CD4-positive, CD25-positive, alpha-beta regulatory T cell (primary cell): Measurements from ENCODE around the gene OR2V2. TPM values are rescaled to one million over a fixed set of nuclear protein-coding genes. Genes with fewer than 3 reads are reported as not detected.
"Not testable (repeated sequence)": the region's sequence is repeated elsewhere in the genome, so short reads cannot be mapped to it uniquely, and the experiment has no call there.

ENCODE experiments used
- ATAC-seq, 2 donors: fragments of 150-1000 bp; cut with Tn5 transposase; one replicate each; pipeline ENCODE4 v1.10.0; 2021; ENCODE audit warnings: low read depth in 2 of 2, moderate number of reproducible peaks in 2 of 2, moderate library complexity in 1 of 2
- DNase-seq, 3 donors: peaks; one replicate each; pipeline versions ENCODE4 v3.0.0 to v3.0.0-alpha.2; 2012 to 2022; ENCODE audit warnings: mixed read lengths in 1 of 3
- H3K27ac ChIP-seq: one replicate; pipeline ENCODE4 v1.7.0; 2013; ENCODE audit warnings: mild to moderate bottlenecking, low read length; ENCODE audit not compliant: insufficient read depth, poor library complexity, severe bottlenecking
- H3K27me3 ChIP-seq: one replicate; pipeline ENCODE4 v1.7.0; 2013; ENCODE audit warnings: low read length; ENCODE audit not compliant: control insufficient read depth, insufficient read depth
- H3K36me3 ChIP-seq: one replicate; pipeline ENCODE4 v1.7.0; 2013; ENCODE audit warnings: mild to moderate bottlenecking, low read length, moderate library complexity; ENCODE audit not compliant: control insufficient read depth, insufficient read depth
- H3K4me1 ChIP-seq: 2 replicates; pipeline ENCODE4 v1.7.0; 2013; ENCODE audit warnings: mild to moderate bottlenecking, low read length; ENCODE audit not compliant: insufficient read depth, control insufficient read depth, poor library complexity, severe bottlenecking
- H3K4me3 ChIP-seq: one replicate; pipeline ENCODE4 v1.7.0; 2013; ENCODE audit warnings: low read depth, mild to moderate bottlenecking, low read length, moderate library complexity
- H3K9me3 ChIP-seq, 2 experiments: 1 replicate in 1 of 2; 2 replicates in 1 of 2; pipeline ENCODE4 v1.7.0; 2013; ENCODE audit warnings: low read length in 2 of 2, mild to moderate bottlenecking in 1 of 2, moderate library complexity in 1 of 2; ENCODE audit not compliant: control insufficient read depth in 2 of 2
- H3K27ac Mint-ChIP-seq, 3 donors: one replicate each; pipeline ENCODE4 v1.8.0; 2020 to 2022; ENCODE audit warnings: mild to moderate bottlenecking in 3 of 3, mixed read lengths in 3 of 3, moderate library complexity in 2 of 3
- H3K27me3 Mint-ChIP-seq: one replicate; pipeline ENCODE4 v1.8.0; 2022; ENCODE audit warnings: mild to moderate bottlenecking, mixed read lengths
- H3K36me3 Mint-ChIP-seq: one replicate; pipeline ENCODE4 v1.8.0; 2020; ENCODE audit warnings: mixed read lengths
- H3K4me1 Mint-ChIP-seq, 4 donors: one replicate each; pipeline ENCODE4 v1.8.0; 2020 to 2022; ENCODE audit warnings: mixed read lengths in 4 of 4, mild to moderate bottlenecking in 1 of 4
- H3K4me3 Mint-ChIP-seq, 4 donors: one replicate each; pipeline ENCODE4 v1.8.0; 2020 to 2022; ENCODE audit warnings: mild to moderate bottlenecking in 4 of 4, mixed read lengths in 4 of 4, moderate library complexity in 3 of 4
- H3K9me3 Mint-ChIP-seq, 7 donors: one replicate each; pipeline ENCODE4 v1.8.0; 2020 to 2022; ENCODE audit warnings: mixed read lengths in 7 of 7, mild to moderate bottlenecking in 3 of 7, moderate library complexity in 2 of 7
- polyA plus RNA-seq, 4 donors: library from polyadenylated mRNA; unstranded; fragments of 300-500 nt; fragmentation: Illumina TruSeq; gene quantifications; one replicate each; pipeline ENCODE4 v1.2.3, GENCODE V29; 2021
- total RNA-seq: library from RNA; stranded (reverse); gene quantifications from one replicate; pipeline ENCODE4 v1.2.3, GENCODE V29; 2022

Gene OR2V2
- total and polyA plus RNA-seq, 5 donors from 2014 or later, result not detected

GRCh38 chr5:181111010-181111409 lies 36.4 kb upstream of the OR2V2 start:
- H3K27me3 ChIP-seq, result peaks cover 12% of the 10 kb centered on the region
- H3K4me1 Mint-ChIP-seq, result peaks cover 0 to 6% (median 3%) of the 10 kb centered on the region in 4 donors
- no peaks in the 10 kb centered on the region for H3K36me3 ChIP-seq
- H3K27me3 Mint-ChIP-seq, result peaks cover 59% of the 10 kb centered on the region
- peaks cover 0 to 5% (median 0%) of the 10 kb centered on the region in 7 donors for H3K9me3 Mint-ChIP-seq
- H3K4me1 ChIP-seq, result no peaks in the 10 kb centered on the region
- H3K27ac ChIP-seq, result no peak overlapping the region
- no peak overlapping the region for H3K4me3 Mint-ChIP-seq
- H3K36me3 Mint-ChIP-seq, result no peaks in the 10 kb centered on the region
- H3K9me3 ChIP-seq, result no peaks in the 10 kb centered on the region
- ATAC-seq (no peak), DNase-seq (no peak)
- no peak overlapping the region for H3K4me3 ChIP-seq
- H3K27ac Mint-ChIP-seq, result peak overlapping the region in 1 of 3 donors; percentile 77

GRCh38 chr5:181112476-181112875 lies 34.9 kb upstream of the OR2V2 start:
- H3K4me1 Mint-ChIP-seq, result peaks cover 0 to 6% (median 4%) of the 10 kb centered on the region in 4 donors
- H3K36me3 Mint-ChIP-seq, result no peaks in the 10 kb centered on the region
- peaks cover 0 to 5% (median 0%) of the 10 kb centered on the region in 7 donors for H3K9me3 Mint-ChIP-seq
- ATAC-seq, result no peak
- Histone ChIP-seq H3K9me3 (no peaks in the 10 kb centered on the region), H3K27ac (no peak overlapping the region), H3K4me3 (no peak overlapping the region), H3K27me3 (peaks cover 20% of the 10 kb centered on the region), H3K4me1 (no peaks in the 10 kb centered on the region), H3K36me3 (no peaks in the 10 kb centered on the region)
- DNase-seq, result no peak
- no peak overlapping the region for H3K4me3 Mint-ChIP-seq
- peaks cover 55% of the 10 kb centered on the region for H3K27me3 Mint-ChIP-seq
- H3K27ac Mint-ChIP-seq, result no peak overlapping the region

GRCh38 chr5:181113572-181113971 lies 33.8 kb upstream of the OR2V2 start:
- not testable (repeated sequence) for H3K4me3 ChIP-seq, H3K4me3 Mint-ChIP-seq, H3K4me1 ChIP-seq, ATAC-seq, H3K9me3 ChIP-seq, DNase-seq, H3K4me1 Mint-ChIP-seq, H3K27ac ChIP-seq, H3K9me3 Mint-ChIP-seq, H3K27ac Mint-ChIP-seq, H3K36me3 ChIP-seq, H3K36me3 Mint-ChIP-seq
- H3K27me3 ChIP-seq, result peaks cover 20% of the 10 kb centered on the region
- peaks cover 45% of the 10 kb centered on the region for H3K27me3 Mint-ChIP-seq

GRCh38 chr5:181114284-181114843 lies 33.0 kb upstream of the OR2V2 start:
- H3K27me3 Mint-ChIP-seq, result peaks cover 47% of the 10 kb centered on the region
- no peak overlapping the region for H3K27ac Mint-ChIP-seq
- Histone ChIP-seq H3K4me3 (no peak overlapping the region), H3K36me3 (no peaks in the 10 kb centered on the region), H3K9me3 (no peaks in the 10 kb centered on the region), H3K27ac (no peak overlapping the region), H3K4me1 (no peaks in the 10 kb centered on the region), H3K27me3 (peaks cover 20% of the 10 kb centered on the region)
- H3K4me1 Mint-ChIP-seq, result peaks cover 0 to 6% (median 4%) of the 10 kb centered on the region in 4 donors
- H3K9me3 Mint-ChIP-seq, result peaks cover 0 to 5% (median 0%) of the 10 kb centered on the region in 7 donors
- no peak overlapping the region for H3K4me3 Mint-ChIP-seq
- DNase-seq (no peak), ATAC-seq (no peak)
- no peaks in the 10 kb centered on the region for H3K36me3 Mint-ChIP-seq

- H3K4me3 ChIP-seq, result no peak overlapping the region
- peak overlapping the region in 1 of 4 donors; percentile 18 for H3K4me3 Mint-ChIP-seq
- DNase-seq, result no peak
- peaks cover 48% of the 10 kb centered on the region for H3K27me3 Mint-ChIP-seq
- ATAC-seq, result no peak
- peaks cover 0 to 6% (median 4%) of the 10 kb centered on the region in 4 donors for H3K4me1 Mint-ChIP-seq
- H3K36me3 Mint-ChIP-seq, result no peaks in the 10 kb centered on the region
- H3K9me3 ChIP-seq, result no peaks in the 10 kb centered on the region
- no peaks in the 10 kb centered on the region for H3K36me3 ChIP-seq
- H3K27ac ChIP-seq, result no peak overlapping the region
- peaks cover 20% of the 10 kb centered on the region for H3K27me3 ChIP-seq
- no peak overlapping the region for H3K27ac Mint-ChIP-seq
- peaks cover 0 to 5% (median 0%) of the 10 kb centered on the region in 7 donors for H3K9me3 Mint-ChIP-seq
- H3K4me1 ChIP-seq, result no peaks in the 10 kb centered on the region
Measured at GRCh38 chr5:181114844-181115778, 32.3 kb upstream of the OR2V2 start.

- Histone ChIP-seq H3K9me3 (no peaks in the 10 kb centered on the region), H3K27me3 (peaks cover 24% of the 10 kb centered on the region), H3K27ac (no peak overlapping the region), H3K4me1 (no peaks in the 10 kb centered on the region), H3K4me3 (no peak overlapping the region), H3K36me3 (no peaks in the 10 kb centered on the region)
- Mint-ChIP-seq H3K4me1 (peaks cover 0 to 6% (median 4%) of the 10 kb centered on the region in 4 donors), H3K9me3 (peaks cover 0 to 3% (median 0%) of the 10 kb centered on the region in 7 donors), H3K27me3 (peaks cover 49% of the 10 kb centered on the region), H3K27ac (no peak overlapping the region), H3K4me3 (no peak overlapping the region), H3K36me3 (no peaks in the 10 kb centered on the region)
- ATAC-seq (no peak), DNase-seq (no peak)
Measured at GRCh38 chr5:181118369-181118768, 29.0 kb upstream of the OR2V2 start.

- Histone ChIP-seq H3K4me3 (no peak overlapping the region), H3K4me1 (no peaks in the 10 kb centered on the region), H3K9me3 (no peaks in the 10 kb centered on the region), H3K27ac (no peak overlapping the region), H3K36me3 (no peaks in the 10 kb centered on the region), H3K27me3 (peaks cover 23% of the 10 kb centered on the region)
- no peak overlapping the region for H3K4me3 Mint-ChIP-seq
- H3K4me1 Mint-ChIP-seq, result peaks cover 0 to 6% (median 4%) of the 10 kb centered on the region in 4 donors
- H3K27ac Mint-ChIP-seq, result no peak overlapping the region
- no peak for DNase-seq
- no peak for ATAC-seq
- no peaks in the 10 kb centered on the region for H3K36me3 Mint-ChIP-seq
- peaks cover 0 to 2% (median 0%) of the 10 kb centered on the region in 7 donors for H3K9me3 Mint-ChIP-seq
- peaks cover 46% of the 10 kb centered on the region for H3K27me3 Mint-ChIP-seq
Measured at GRCh38 chr5:181119105-181119504, 28.3 kb upstream of the OR2V2 start.
